ENCODE measurements around the gene RTRAF.

The RTRAF gene

DNA sequence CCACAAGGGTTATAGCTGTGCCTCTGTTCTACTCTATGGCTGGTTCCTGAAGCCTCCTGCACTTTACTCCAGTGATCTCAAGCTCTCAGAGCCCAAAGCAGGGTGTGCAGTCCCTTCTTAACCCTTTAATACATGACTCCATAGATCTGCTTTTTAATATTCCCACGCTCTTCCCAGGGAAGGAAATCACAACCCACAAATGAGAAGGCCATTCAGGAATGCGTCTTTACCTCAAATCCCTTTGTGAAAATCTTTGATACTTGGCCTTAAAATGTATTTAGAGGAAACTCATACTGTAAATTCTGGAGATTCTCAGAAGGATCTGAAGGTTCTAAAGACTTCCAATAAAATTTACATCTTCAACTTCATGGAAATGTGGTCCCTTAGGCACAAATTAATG is 62.5 kb downstream of the RTRAF start:
- DNase-seq = no peak

GRCh38 chr14:52052288-52052943 is 63.1 kb downstream of the RTRAF start:
- DNase-seq = no peak

GRCh38 chr14:52053044-52053443 is 63.7 kb downstream of the RTRAF start:
- no peak for DNase-seq

DNA sequence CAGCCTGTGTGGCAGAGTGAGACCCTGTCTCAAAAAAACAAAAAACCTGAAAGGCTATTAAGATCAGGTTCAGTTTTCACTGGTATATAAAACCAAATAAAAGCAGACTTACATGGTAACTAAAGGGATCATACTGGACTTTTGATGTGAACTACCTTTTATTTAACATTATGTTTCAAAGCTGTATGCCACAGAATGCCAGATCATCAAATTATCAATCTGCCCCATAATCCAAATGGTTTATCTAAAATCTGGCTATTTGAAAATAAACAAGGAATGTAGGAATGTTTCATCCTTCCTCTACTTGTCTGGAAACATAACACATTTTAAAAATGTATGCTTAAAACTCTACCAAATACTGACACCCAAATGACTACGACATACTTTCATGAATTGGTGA is 65.3 kb downstream of the RTRAF start:
- no peak for DNase-seq

- DNase-seq = no peak
Measured at GRCh38 chr14:52055167-52055566, 65.8 kb downstream of the RTRAF start.

- no peak for DNase-seq
Measured at GRCh38 chr14:52058341-52058740, 69.0 kb downstream of the RTRAF start.

- DNase-seq = no peak
Measured at GRCh38 chr14:52059649-52060048, 70.3 kb downstream of the RTRAF start.

DNA sequence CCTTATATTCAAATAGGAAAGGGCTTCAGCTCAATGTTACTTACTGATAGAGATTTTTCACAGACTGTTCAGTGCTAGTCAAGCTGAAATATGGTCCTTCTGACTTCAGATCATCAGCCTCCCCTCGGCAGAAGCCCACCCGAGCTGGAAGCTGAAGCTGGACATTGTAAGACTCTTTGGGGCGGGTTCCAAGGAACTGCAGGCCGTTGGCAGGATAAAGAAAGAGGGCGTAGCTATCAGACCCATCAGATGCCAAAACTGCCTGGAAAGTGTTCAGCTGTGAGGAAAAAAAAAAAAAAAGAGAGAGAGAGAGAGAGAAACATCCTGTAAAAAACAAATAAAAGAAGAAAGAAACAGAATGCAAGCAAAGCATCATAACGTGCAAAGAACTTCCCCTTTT is 70.7 kb downstream of the RTRAF start:
- no peak for DNase-seq
